ENCODE results near the gene OAT. TPM values are rescaled to one million over a fixed set of nuclear protein-coding genes. Genes with fewer than 3 reads are reported as not detected.

The OAT gene
- total RNA-seq, 1 experiment from 2014 or later, result 74.1 TPM

- DNase-seq (ENCODE audit: low read depth), result no peak
- in situ Hi-C loops (cut with HindIII; ENCODE audit: low pct_unique_long_range_greater_than_20kb, low sequenced_read_pairs), result no loop called here
Measured at GRCh38 chr10:124416733-124417132, 2.0 kb downstream of the OAT start.

GRCh38 chr10:124415210-124415609, 3.5 kb downstream of the OAT start:
- no peak for DNase-seq (ENCODE audit: low read depth)
- in situ Hi-C loops (cut with HindIII; ENCODE audit: low pct_unique_long_range_greater_than_20kb, low sequenced_read_pairs), result no loop called here

DNA sequence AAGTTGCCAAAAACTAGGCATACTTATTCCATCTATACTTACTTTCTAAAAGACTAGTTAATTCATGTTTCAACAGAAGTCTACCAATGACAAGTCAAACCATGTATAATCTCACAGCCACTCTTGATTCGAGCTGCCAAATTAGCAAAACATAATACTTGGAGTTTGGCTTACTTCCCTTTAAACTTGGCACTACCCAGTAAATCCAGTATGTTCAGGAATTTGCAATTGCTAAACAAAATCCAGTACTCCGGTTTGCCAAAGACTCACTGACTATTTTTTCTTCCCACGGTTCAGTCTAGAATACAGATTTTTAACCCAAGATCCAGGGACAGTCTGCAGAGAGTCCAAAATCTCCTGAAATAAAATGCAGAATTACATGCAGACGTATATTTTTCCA, 4.6 kb downstream of the OAT start:
- in situ Hi-C loops (cut with HindIII; ENCODE audit: low pct_unique_long_range_greater_than_20kb, low sequenced_read_pairs), result no loop called here
- DNase-seq (ENCODE audit: low read depth), result no peak

- in situ Hi-C loops (cut with HindIII; ENCODE audit: low pct_unique_long_range_greater_than_20kb, low sequenced_read_pairs), result no loop called here
- no peak for DNase-seq (ENCODE audit: low read depth)
Measured at GRCh38 chr10:124409696-124410095, 9.0 kb downstream of the OAT start.

- in situ Hi-C loops (cut with HindIII; ENCODE audit: low pct_unique_long_range_greater_than_20kb, low sequenced_read_pairs), result no loop called here
- DNase-seq (ENCODE audit: low read depth), result no peak
Measured at GRCh38 chr10:124408357-124408756, 10.4 kb downstream of the OAT start.

DNA sequence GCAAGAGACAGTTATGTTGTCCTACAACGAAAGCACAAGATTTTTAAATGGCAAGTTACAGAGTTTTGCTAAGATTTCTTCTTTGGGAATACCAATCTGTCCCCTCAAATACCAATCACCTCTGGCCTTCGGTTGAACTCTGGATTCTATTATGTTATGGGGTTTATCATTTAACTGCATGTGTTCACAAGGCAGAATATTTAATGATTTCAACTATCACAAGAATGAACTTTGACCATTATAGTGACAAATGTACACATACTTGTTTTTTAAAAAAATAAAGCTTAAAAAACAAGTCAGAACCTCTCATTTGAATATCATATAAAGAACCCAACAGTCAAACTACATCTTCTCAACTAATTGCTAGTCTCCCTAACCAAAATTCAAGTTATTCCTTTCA, 11.3 kb downstream of the OAT start:
- in situ Hi-C loops (cut with HindIII; ENCODE audit: low pct_unique_long_range_greater_than_20kb, low sequenced_read_pairs), result no loop called here
- DNase-seq (ENCODE audit: low read depth), result no peak

DNA sequence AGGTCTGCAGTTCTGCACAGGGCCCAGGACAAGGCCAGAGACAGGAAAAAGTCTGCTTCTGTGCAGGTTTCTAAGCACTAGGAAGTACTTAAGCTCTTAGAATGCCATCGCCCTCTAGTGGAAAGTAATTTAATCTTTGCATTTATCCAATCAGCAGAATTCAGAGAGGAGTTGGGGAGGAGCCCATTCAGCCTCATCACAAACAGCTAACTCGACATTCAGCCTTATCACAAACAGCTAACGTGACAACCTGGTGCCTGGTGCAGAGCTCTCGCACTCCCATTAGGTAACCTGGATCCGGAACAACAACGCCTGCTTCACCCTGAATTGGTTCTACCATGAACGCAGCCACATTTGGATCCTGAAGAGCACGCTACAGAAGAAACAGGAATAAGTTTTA, 15.2 kb downstream of the OAT start:
- in situ Hi-C loops (cut with HindIII; ENCODE audit: low pct_unique_long_range_greater_than_20kb, low sequenced_read_pairs), result no loop called here

DNA sequence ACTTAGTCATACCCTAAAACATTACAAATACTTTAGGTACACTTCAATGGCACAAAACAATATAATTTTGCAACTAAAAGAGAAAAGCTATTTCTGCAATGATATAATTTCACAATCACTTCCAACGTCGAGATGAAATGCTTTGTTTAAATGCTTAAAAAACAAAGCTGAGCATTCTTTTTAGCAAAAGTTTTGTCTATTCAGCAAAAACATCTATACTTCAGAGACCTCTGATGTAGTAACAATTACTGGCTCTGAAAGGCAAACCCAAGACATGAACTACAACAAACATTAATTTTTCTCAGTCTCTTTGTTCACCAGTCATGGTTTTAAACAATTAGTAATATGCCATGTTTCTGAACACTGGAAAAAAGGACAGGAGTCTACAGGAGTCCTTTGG, 16.4 kb downstream of the OAT start:
- in situ Hi-C loops (cut with HindIII; ENCODE audit: low pct_unique_long_range_greater_than_20kb, low sequenced_read_pairs), result no loop called here
- no peak for DNase-seq (ENCODE audit: low read depth)

More for the DNA sequence above, 15.2 kb downstream of the OAT start:
- DNase-seq (ENCODE audit: low read depth), result peak; percentile 78

DNA sequence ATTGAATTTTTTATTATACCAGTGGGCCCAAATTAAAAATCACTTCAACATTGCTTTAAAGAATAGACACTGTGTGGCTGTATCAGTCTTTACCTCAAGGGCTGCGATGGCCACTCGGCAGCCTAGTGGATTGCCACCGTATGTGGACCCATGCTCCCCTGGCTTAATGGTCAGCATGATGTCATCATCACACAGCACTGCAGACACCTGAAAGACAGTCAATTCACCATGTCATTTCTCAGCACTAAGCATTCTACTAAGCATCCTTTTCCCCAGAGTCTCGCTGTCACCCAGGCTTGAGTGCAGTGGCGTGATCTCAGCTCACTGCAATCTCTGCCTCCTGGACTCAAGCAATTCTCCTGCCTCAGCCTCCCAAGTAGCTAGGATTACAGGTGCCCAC, 17.1 kb downstream of the OAT start:
- in situ Hi-C loops (cut with HindIII; ENCODE audit: low pct_unique_long_range_greater_than_20kb, low sequenced_read_pairs), result no loop called here
- DNase-seq (ENCODE audit: low read depth), result no peak

- in situ Hi-C loops (cut with HindIII; ENCODE audit: low pct_unique_long_range_greater_than_20kb, low sequenced_read_pairs), result loop anchor here (25.0 kb wide), 1 partner anchor 407 kb away; no protein-coding TSS in a partner anchor
- peak; percentile 41 for DNase-seq (ENCODE audit: low read depth)
Measured at GRCh38 chr10:124394583-124394982, 24.1 kb downstream of the OAT start.

- in situ Hi-C loops (cut with HindIII; ENCODE audit: low pct_unique_long_range_greater_than_20kb, low sequenced_read_pairs), result loop anchor here (25.0 kb wide), 1 partner anchor 405 kb away; no protein-coding TSS in a partner anchor
- no peak for DNase-seq (ENCODE audit: low read depth)
Measured at GRCh38 chr10:124392626-124393342, 25.9 kb downstream of the OAT start.

DNA sequence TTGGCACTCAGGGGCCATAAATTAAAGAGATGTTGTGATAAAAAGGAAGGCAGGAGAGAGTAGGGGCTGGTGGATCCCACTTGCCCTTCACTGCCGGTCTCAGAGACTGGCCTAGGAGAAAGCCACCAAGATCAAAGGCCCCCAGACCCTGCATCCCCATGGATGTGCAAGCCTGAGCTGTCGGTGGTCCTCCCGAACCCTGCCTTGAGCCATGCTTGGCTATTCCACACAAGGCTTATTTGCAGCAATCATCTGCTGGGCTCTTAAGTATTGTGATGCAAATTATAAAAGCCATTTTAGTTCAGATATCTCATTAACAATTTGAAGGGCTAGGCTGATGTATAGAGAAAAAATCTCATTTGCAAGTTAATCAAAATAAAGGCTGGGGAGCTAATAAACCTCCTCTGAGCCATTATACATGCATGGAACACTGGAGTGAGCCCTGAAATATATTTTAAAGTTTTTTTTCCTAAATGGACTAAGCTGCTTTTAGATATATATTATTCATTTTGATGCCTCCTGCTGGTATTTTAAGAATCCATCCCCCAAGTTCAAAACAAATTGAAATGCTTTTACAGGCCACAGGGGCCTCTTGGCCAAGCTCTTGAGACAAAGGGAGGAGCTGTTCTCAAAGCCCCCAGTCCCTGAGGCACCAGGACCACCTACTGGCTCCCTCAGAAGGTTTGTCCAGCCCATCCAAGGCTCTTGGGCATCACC, 28.1 kb downstream of the OAT start:
- DNase-seq (ENCODE audit: low read depth), result no peak
- in situ Hi-C loops (cut with HindIII; ENCODE audit: low pct_unique_long_range_greater_than_20kb, low sequenced_read_pairs), result loop anchor here (25.0 kb wide), 1 partner anchor 403 kb away; no protein-coding TSS in a partner anchor

GRCh38 chr10:124389613-124390361, 28.9 kb downstream of the OAT start:
- DNase-seq (ENCODE audit: low read depth), result no peak
- in situ Hi-C loops (cut with HindIII; ENCODE audit: low pct_unique_long_range_greater_than_20kb, low sequenced_read_pairs), result loop anchor here (25.0 kb wide), 1 partner anchor 402 kb away; no protein-coding TSS in a partner anchor

DNA sequence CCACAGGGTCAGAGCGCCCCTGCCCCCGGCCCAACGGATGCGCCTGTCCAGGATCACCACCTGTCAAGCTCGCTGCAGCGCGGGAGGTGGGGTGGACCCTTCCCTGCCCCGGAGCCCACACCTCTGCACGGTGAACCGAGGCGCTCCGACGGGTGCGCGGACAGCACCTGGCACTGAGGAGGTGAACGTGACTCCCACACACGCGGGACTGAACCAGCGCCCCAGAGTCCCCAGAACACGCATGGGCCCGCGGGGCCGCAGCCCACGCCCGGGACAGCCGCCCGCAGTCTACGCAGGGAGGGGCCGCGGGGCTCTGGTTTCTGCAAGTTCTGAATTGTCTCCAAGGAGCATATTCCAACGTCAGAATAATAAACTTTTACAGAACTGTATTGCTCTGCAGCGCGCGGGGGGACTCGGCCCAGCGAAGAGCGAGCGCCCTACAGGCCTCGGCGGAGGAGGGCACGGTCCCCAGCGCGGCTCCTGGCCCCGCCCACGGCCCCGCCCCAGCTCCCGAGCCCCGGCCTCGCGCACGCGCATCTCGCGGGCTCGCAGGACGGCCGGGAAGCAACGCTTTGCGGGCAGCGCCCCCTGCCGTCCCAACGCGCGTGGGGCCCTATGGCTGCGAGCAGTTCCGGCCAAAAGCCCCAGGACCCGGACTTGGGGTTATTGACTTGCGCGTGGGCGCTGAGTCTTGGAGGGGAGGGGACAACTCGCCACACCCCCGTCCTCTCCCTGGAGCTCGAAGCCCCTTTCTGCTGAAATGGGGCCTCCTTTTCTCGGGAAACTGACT, 29.7 kb downstream of the OAT start:
- peak; percentile 58 for DNase-seq (ENCODE audit: low read depth)
- in situ Hi-C loops (cut with HindIII; ENCODE audit: low pct_unique_long_range_greater_than_20kb, low sequenced_read_pairs), result loop anchor here (25.0 kb wide), 1 partner anchor 402 kb away; no protein-coding TSS in a partner anchor

- DNase-seq (ENCODE audit: low read depth), result no peak
- in situ Hi-C loops (cut with HindIII; ENCODE audit: low pct_unique_long_range_greater_than_20kb, low sequenced_read_pairs), result loop anchor here (25.0 kb wide), 1 partner anchor 401 kb away; no protein-coding TSS in a partner anchor
Measured at GRCh38 chr10:124388476-124388822, 30.3 kb downstream of the OAT start.

DNA sequence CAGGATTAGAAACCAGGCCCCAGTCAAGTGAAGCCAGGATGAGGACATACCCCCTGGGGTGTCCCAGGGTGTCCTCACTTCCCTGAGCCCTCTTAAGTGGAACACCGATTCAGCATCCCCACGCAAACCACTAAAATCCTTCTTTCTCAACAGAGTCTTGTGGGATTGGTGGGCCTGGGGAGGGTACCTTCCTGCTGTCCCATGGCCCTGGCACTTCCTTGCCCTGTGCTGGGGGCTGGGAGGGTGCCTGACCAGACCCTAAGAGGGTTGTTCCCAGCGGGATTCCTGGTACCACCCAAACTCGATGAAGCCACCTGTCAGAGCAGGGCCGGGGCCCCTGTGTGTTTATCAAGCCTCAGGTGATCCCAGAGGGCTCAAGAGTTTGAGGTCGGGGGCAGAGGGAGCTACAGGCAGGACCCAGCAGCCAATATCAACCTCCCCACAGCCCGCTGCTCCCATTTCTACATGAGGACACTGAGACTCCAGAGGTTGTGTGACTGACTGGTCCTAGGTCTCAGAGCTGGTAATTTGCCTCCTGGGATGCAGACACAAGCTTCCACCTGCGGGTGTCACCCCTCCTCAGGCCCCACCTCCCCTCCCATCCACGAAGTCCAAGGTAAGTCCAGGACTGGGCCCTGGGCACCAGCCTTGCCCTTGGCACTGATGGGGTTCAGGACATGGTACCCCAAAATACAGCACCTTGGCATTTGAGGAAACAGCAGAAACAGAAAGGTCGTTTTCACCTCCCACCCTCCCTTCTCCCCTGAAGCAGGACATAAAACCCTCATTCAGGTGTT, 31.4 kb downstream of the OAT start:
- no peak for DNase-seq (ENCODE audit: low read depth)
- in situ Hi-C loops (cut with HindIII; ENCODE audit: low pct_unique_long_range_greater_than_20kb, low sequenced_read_pairs), result loop anchor here (25.0 kb wide), 1 partner anchor 400 kb away; no protein-coding TSS in a partner anchor

Measured in Caki2 (cell line).